ENCODE data around the gene PCDHGB5.
A peak's percentile ranks its signal among the peaks of the same experiment; 100 is the strongest.
"Not testable (repeated sequence)": the region's sequence is repeated elsewhere in the genome, so short reads cannot be mapped to it uniquely, and the experiment has no call there.

The PCDHGB5 gene

DNA sequence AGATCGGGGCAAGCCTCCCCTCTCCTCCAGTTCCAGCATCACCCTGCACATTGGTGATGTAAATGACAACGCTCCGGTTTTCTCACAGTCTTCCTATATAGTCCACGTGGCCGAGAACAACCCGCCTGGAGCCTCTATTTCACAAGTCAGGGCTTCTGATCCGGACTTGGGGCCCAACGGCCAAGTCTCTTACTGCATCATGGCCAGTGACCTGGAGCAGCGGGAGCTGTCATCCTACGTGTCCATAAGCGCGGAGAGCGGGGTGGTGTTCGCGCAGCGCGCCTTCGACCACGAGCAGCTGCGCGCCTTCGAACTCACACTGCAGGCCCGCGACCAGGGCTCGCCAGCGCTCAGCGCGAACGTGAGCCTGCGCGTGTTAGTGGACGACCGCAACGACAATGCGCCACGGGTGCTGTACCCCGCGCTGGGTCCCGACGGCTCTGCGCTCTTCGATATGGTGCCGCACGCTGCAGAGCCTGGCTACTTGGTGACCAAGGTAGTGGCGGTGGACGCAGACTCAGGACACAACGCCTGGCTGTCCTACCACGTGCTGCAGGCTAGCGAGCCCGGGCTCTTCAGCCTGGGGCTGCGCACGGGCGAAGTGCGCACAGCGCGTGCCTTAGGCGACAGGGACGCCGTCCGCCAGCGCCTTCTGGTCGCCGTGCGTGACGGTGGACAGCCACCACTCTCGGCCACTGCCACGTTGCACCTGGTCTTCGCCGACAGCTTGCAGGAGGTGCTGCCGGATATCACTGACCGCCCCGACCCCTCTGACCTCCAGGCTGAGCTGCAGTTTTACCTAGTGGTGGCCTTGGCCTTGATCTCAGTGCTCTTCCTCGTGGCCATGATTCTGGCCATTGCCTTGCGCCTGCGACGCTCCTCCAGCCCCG is 8.3 kb upstream of the PCDHGB5 start:
- H3K27me3 ChIP-seq (replicated peaks in 2 of 5; ENCODE audit: control insufficient read depth in 4 of 5, insufficient read depth in 5 of 5, low read length in 4 of 5) = peaks cover 13 to 80% (median 42%) of the 10 kb centered on the region in 5 experiments

DNA sequence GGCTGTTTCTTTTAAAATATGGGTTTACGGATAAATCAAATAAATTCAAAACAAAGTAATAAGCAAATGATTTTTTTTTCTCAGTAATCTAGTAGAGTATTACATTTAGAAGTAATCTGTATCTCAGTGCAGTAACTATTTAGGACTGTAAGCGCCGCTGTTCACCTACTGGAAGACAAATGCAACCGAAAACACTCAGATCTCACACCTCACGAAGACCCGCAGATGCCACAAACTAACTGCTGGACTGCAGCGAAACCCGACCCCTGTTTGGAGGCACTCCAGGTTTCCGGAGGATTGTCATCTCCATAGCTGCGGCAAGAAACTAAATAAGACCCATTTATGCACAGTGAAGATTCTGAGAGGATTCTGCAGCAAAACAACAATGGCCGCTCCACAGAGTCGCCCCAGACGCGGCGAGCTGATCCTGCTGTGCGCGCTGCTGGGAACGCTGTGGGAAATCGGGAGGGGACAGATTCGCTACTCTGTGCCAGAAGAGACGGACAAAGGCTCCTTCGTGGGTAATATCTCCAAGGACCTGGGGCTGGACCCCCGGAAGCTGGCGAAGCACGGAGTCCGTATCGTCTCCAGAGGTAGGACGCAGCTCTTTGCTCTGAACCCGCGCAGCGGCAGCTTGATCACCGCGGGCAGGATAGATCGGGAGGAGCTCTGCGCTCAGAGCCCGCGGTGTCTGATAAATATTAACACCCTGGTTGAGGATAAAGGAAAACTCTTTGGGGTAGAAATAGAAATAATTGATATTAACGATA is 5.1 kb upstream of the PCDHGB5 start, which contains the start of gene PCDHGA8:
TSS of gene PCDHGA8 (plus strand) at position 205 of the 770 bp plus-strand sequence. CDS start at position 386, 181 bp downstream.
- WGBS (ENCODE audit: insufficient coverage) = 33% methylated on average over 35 of the region's 38 CpGs
- CTCF ChIA-PET = interaction anchor here (1.3 to 2.5 kb wide), 2 partner anchors 29 to 165 kb away, joined by 4 to 9 read pairs; partner anchors contain the start of gene PCDHGA11
- H3K27ac ChIP-seq (ENCODE audit: insufficient read depth in 1 of 2, low read depth in 1 of 2, low read length in 2 of 2, poor library complexity in 1 of 2, severe bottlenecking in 2 of 2) = no peak within 1 kb of the TSS
- H3K36me3 ChIP-seq (ENCODE audit: control insufficient read depth in 4 of 4, insufficient read depth in 4 of 4, low read length in 3 of 4) = peaks cover 0 to 8% (median 0%) of the 10 kb centered on the region in 4 experiments
- peaks cover 13 to 76% (median 37%) of the 10 kb centered on the region in 5 experiments for H3K27me3 ChIP-seq (replicated peaks in 2 of 5; ENCODE audit: control insufficient read depth in 4 of 5, insufficient read depth in 5 of 5, low read length in 4 of 5)
- POLR2A ChIA-PET = no interaction called here
- H3K4me1 ChIP-seq (ENCODE audit: control extremely low read depth in 1 of 4, control insufficient read depth in 4 of 4, insufficient read depth in 4 of 4, low read length in 3 of 4) = no peaks in the 10 kb centered on the region
- DNase-seq = peak in 2 of 3 donors; percentile 49 to 52
- peaks cover 3 to 72% (median 55%) of the 10 kb centered on the region in 5 experiments for H3K9me3 ChIP-seq (ENCODE audit: control extremely low read depth in 1 of 5, control insufficient read depth in 4 of 5, insufficient read depth in 2 of 5, low read depth in 1 of 5, low read length in 4 of 5)
- H3K4me3 ChIP-seq (ENCODE audit: control insufficient read depth in 1 of 7, extremely low read depth in 1 of 7, insufficient read depth in 4 of 7, low read depth in 2 of 7, low read length in 6 of 7) = peak within 1 kb of the TSS in 1 of 7 experiments; percentile 28

More for the DNA sequence above, 8.3 kb upstream of the PCDHGB5 start:
- 34% methylated on average over 77 of the region's 77 CpGs for WGBS (ENCODE audit: insufficient coverage)
- peaks cover 0 to 77% (median 52%) of the 10 kb centered on the region in 5 experiments for H3K9me3 ChIP-seq (ENCODE audit: control extremely low read depth in 1 of 5, control insufficient read depth in 4 of 5, insufficient read depth in 2 of 5, low read depth in 1 of 5, low read length in 4 of 5)
- H3K36me3 ChIP-seq (ENCODE audit: control insufficient read depth in 4 of 4, insufficient read depth in 4 of 4, low read length in 3 of 4) = peaks cover 0 to 8% (median 0%) of the 10 kb centered on the region in 4 experiments
- DNase-seq = no peak
- H3K4me3 ChIP-seq (ENCODE audit: control insufficient read depth in 1 of 7, extremely low read depth in 1 of 7, insufficient read depth in 4 of 7, low read depth in 2 of 7, low read length in 6 of 7) = no peak overlapping the region
- ChIA-PET POLR2A (no interaction called here), CTCF (interaction anchor here (1.0 to 1.7 kb wide), 4 partner anchors 7 to 135 kb away, joined by 3 to 4 read pairs (median 4); no protein-coding TSS in a partner anchor)
- no peaks in the 10 kb centered on the region for H3K4me1 ChIP-seq (ENCODE audit: control extremely low read depth in 1 of 4, control insufficient read depth in 4 of 4, insufficient read depth in 4 of 4, low read length in 3 of 4)
- no peak overlapping the region for H3K27ac ChIP-seq (ENCODE audit: insufficient read depth in 1 of 2, low read depth in 1 of 2, low read length in 2 of 2, poor library complexity in 1 of 2, severe bottlenecking in 2 of 2)

DNA sequence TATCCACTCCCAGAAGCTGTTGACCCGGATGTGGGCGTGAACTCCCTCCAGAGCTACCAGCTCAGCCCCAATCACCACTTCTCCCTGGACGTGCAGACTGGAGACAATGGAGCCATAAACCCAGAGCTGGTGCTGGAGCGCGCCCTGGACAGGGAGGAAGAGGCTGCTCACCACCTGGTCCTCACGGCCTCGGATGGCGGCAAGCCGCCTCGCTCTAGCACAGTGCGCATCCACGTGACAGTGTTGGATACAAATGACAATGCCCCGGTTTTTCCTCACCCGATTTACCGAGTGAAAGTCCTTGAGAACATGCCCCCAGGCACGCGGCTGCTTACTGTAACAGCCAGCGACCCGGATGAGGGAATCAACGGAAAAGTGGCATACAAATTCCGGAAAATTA is 4.5 kb upstream of the PCDHGB5 start:
- Histone ChIP-seq H3K9me3 (ENCODE audit: control extremely low read depth in 1 of 5, control insufficient read depth in 4 of 5, insufficient read depth in 2 of 5, low read depth in 1 of 5, low read length in 4 of 5) (peaks cover 3 to 73% (median 52%) of the 10 kb centered on the region in 5 experiments), H3K27me3 (replicated peaks in 2 of 5; ENCODE audit: control insufficient read depth in 4 of 5, insufficient read depth in 5 of 5, low read length in 4 of 5) (peaks cover 13 to 73% (median 35%) of the 10 kb centered on the region in 5 experiments), H3K36me3 (ENCODE audit: control insufficient read depth in 4 of 4, insufficient read depth in 4 of 4, low read length in 3 of 4) (peaks cover 0 to 8% (median 0%) of the 10 kb centered on the region in 4 experiments), H3K4me1 (ENCODE audit: control extremely low read depth in 1 of 4, control insufficient read depth in 4 of 4, insufficient read depth in 4 of 4, low read length in 3 of 4) (no peaks in the 10 kb centered on the region), H3K27ac (ENCODE audit: insufficient read depth in 1 of 2, low read depth in 1 of 2, low read length in 2 of 2, poor library complexity in 1 of 2, severe bottlenecking in 2 of 2) (no peak overlapping the region), H3K4me3 (ENCODE audit: control insufficient read depth in 1 of 7, extremely low read depth in 1 of 7, insufficient read depth in 4 of 7, low read depth in 2 of 7, low read length in 6 of 7) (peak overlapping the region in 1 of 7 experiments; percentile 28)
- no peak for DNase-seq
- POLR2A ChIA-PET = no interaction called here
- CTCF ChIA-PET = interaction anchor here (1.3 kb wide), 1 partner anchor 165 kb away, joined by 4 read pairs; no protein-coding TSS in a partner anchor
- 30% methylated on average over 17 of the region's 21 CpGs for WGBS (ENCODE audit: insufficient coverage)

DNA sequence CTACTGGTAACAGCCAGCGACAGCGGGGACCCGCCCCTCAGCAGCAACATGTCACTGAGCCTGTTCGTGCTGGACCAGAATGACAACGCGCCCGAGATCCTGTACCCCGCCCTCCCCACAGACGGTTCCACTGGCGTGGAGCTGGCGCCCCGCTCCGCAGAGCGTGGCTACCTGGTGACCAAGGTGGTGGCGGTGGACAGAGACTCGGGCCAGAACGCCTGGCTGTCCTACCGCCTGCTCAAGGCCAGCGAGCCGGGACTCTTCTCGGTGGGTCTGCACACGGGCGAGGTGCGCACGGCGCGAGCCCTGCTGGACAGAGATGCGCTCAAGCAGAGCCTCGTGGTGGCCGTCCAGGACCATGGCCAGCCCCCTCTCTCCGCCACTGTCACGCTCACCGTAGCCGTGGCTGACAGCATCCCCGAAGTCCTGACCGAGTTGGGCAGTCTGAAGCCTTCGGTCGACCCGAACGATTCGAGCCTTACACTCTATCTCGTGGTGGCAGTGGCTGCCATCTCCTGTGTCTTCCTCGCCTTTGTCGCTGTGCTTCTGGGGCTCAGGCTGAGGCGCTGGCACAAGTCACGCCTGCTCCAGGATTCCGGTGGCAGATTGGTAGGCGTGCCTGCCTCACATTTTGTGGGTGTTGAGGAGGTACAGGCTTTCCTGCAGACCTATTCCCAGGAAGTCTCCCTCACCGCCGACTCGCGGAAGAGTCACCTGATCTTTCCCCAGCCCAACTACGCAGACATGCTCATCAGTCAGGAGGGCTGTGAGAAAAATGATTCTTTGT is 3.2 kb upstream of the PCDHGB5 start:
- Histone ChIP-seq H3K9me3 (ENCODE audit: control extremely low read depth in 1 of 5, control insufficient read depth in 4 of 5, insufficient read depth in 2 of 5, low read depth in 1 of 5, low read length in 4 of 5) (peaks cover 3 to 72% (median 52%) of the 10 kb centered on the region in 5 experiments), H3K27me3 (replicated peaks in 2 of 5; ENCODE audit: control insufficient read depth in 4 of 5, insufficient read depth in 5 of 5, low read length in 4 of 5) (peaks cover 12 to 73% (median 33%) of the 10 kb centered on the region in 5 experiments)
- DNase-seq; H3K27ac ChIP-seq (ENCODE audit: insufficient read depth in 1 of 2, low read depth in 1 of 2, low read length in 2 of 2, poor library complexity in 1 of 2, severe bottlenecking in 2 of 2); POLR2A ChIA-PET; H3K4me3 ChIP-seq (ENCODE audit: control insufficient read depth in 1 of 7, extremely low read depth in 1 of 7, insufficient read depth in 4 of 7, low read depth in 2 of 7, low read length in 6 of 7); H3K36me3 ChIP-seq (ENCODE audit: control insufficient read depth in 4 of 4, insufficient read depth in 4 of 4, low read length in 3 of 4); H3K4me1 ChIP-seq (ENCODE audit: control extremely low read depth in 1 of 4, control insufficient read depth in 4 of 4, insufficient read depth in 4 of 4, low read length in 3 of 4): not testable (repeated sequence)
- WGBS (ENCODE audit: insufficient coverage) = 32% methylated on average over 26 of the region's 53 CpGs
- CTCF ChIA-PET = interaction anchor here (1.1 to 4.1 kb wide), 3 partner anchors 19 to 118 kb away, joined by 3 to 17 read pairs (median 9); partner anchors contain the start of genes PCDHGA10 and TAF7

DNA sequence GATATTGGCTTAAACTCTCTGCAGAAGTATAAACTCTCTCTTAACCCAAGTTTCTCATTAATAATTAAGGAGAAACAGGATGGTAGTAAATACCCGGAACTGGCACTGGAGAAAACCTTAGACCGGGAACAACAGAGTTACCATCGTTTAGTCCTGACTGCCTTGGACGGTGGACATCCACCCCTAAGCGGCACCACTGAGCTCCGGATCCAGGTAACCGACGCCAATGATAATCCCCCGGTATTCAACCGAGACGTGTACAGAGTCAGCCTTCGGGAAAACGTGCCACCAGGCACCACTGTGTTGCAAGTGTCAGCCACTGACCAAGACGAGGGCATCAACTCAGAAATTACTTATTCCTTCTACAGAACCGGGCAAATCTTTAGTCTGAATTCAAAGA is 861 bp downstream of the PCDHGB5 start:
- ChIA-PET POLR2A (no interaction called here), CTCF (interaction anchor here (0.6 to 4.1 kb wide), 6 partner anchors 8 to 164 kb away, joined by 3 to 20 read pairs (median 10); partner anchors contain the start of genes PCDHGA10, PCDHGA11, PCDHGB3 and PCDHGB6)
- Histone ChIP-seq H3K4me1 (ENCODE audit: control extremely low read depth in 1 of 4, control insufficient read depth in 4 of 4, insufficient read depth in 4 of 4, low read length in 3 of 4) (no peaks in the 10 kb centered on the region), H3K27ac (ENCODE audit: insufficient read depth in 1 of 2, low read depth in 1 of 2, low read length in 2 of 2, poor library complexity in 1 of 2, severe bottlenecking in 2 of 2) (no peak overlapping the region), H3K27me3 (replicated peaks in 2 of 5; ENCODE audit: control insufficient read depth in 4 of 5, insufficient read depth in 5 of 5, low read length in 4 of 5) (peaks cover 24 to 70% (median 28%) of the 10 kb centered on the region in 5 experiments), H3K4me3 (ENCODE audit: control insufficient read depth in 1 of 7, extremely low read depth in 1 of 7, insufficient read depth in 4 of 7, low read depth in 2 of 7, low read length in 6 of 7) (peak overlapping the region in 1 of 7 experiments; percentile 28), H3K36me3 (ENCODE audit: control insufficient read depth in 4 of 4, insufficient read depth in 4 of 4, low read length in 3 of 4) (no peaks in the 10 kb centered on the region), H3K9me3 (ENCODE audit: control extremely low read depth in 1 of 5, control insufficient read depth in 4 of 5, insufficient read depth in 2 of 5, low read depth in 1 of 5, low read length in 4 of 5) (peaks cover 8 to 69% (median 52%) of the 10 kb centered on the region in 5 experiments)
- DNase-seq = no peak
- WGBS (ENCODE audit: insufficient coverage) = 27% methylated on average over 14 of the region's 15 CpGs

DNA sequence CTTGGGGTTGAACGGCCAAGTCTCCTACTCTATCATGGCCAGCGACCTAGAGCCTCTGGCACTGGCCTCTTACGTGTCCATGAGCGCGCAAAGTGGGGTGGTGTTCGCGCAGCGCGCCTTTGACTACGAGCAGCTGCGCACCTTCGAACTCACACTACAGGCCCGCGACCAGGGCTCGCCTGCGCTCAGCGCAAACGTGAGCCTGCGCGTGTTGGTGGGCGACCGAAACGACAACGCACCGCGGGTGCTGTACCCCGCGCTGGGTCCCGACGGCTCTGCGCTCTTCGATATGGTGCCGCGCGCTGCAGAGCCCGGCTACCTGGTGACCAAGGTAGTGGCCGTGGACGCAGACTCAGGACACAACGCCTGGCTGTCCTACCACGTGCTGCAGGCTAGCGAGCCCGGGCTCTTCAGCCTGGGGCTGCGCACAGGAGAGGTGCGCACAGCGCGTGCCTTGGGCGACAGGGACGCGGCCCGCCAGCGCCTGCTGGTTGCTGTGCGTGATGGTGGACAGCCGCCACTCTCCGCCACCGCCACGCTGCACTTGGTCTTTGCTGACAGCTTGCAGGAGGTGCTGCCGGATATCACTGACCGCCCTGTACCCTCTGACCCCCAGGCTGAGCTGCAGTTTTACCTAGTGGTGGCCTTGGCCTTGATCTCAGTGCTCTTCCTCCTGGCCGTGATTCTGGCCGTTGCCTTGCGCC is 2.0 kb downstream of the PCDHGB5 start:
- peaks cover 8 to 68% (median 54%) of the 10 kb centered on the region in 5 experiments for H3K9me3 ChIP-seq (ENCODE audit: control extremely low read depth in 1 of 5, control insufficient read depth in 4 of 5, insufficient read depth in 2 of 5, low read depth in 1 of 5, low read length in 4 of 5)
- no peak overlapping the region for H3K4me3 ChIP-seq (ENCODE audit: control insufficient read depth in 1 of 7, extremely low read depth in 1 of 7, insufficient read depth in 4 of 7, low read depth in 2 of 7, low read length in 6 of 7)
- H3K27ac ChIP-seq (ENCODE audit: insufficient read depth in 1 of 2, low read depth in 1 of 2, low read length in 2 of 2, poor library complexity in 1 of 2, severe bottlenecking in 2 of 2) = no peak overlapping the region
- ChIA-PET POLR2A (no interaction called here), CTCF (interaction anchor here (1.1 to 4.1 kb wide), 6 partner anchors 13 to 165 kb away, joined by 3 to 15 read pairs (median 4); partner anchors contain the start of genes PCDHGA10, PCDHGA11, PCDHGB3 and PCDHGB4)
- 25% methylated on average over 59 of the region's 61 CpGs for WGBS (ENCODE audit: insufficient coverage)
- DNase-seq = no peak
- peaks cover 26 to 70% (median 32%) of the 10 kb centered on the region in 5 experiments for H3K27me3 ChIP-seq (replicated peaks in 2 of 5; ENCODE audit: control insufficient read depth in 4 of 5, insufficient read depth in 5 of 5, low read length in 4 of 5)
- H3K36me3 ChIP-seq (ENCODE audit: control insufficient read depth in 4 of 4, insufficient read depth in 4 of 4, low read length in 3 of 4) = no peaks in the 10 kb centered on the region
- no peaks in the 10 kb centered on the region for H3K4me1 ChIP-seq (ENCODE audit: control extremely low read depth in 1 of 4, control insufficient read depth in 4 of 4, insufficient read depth in 4 of 4, low read length in 3 of 4)
